Measurements from ENCODE around the gene RNLS.

DNA sequence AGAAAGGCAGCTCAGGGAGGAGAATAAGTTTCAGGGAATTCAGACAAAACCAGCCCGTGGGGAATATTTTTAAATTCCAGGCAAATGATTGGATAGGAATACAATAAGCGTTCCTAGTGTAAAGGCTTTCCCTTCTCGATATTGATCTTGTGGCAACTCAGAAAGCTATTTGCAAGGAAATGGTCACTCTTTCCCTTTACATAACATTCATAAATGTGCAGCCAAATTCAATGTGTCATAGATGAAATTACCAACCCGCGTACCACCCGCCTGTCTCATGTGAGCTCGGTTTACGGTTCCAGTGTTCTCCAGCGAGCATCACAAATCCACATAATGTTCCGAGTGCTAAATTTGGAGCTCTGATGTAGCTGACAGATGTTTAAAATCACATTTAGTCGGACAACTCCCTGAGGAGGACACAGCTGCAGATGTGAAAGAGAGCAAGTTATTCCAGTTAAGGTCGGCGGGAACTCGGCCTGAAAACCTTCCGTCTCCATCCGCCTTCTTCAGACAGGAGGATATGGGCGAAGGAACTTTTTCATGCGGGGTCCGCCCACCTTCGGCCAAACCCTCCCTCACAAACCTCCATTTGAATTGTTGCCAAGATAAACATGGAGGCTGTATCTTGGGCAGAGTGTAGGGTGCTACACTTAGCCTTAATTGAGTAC lies 327.0 kb downstream of the RNLS start:
- no peak for TF ChIP-seq TAF1 (IDR thresholded peaks at IDR 0.05; ENCODE audit: borderline replicate concordance, insufficient read depth, low read length)
- TF ChIP-seq POLR2AphosphoS5 (IDR thresholded peaks at IDR 0.05; ENCODE audit: low read depth, low read length) = no peak
- no peak for TF ChIP-seq SIN3A (IDR thresholded peaks at IDR 0.05; ENCODE audit: borderline replicate concordance, insufficient read depth, low read length)
- TF ChIP-seq, protein P1, sequence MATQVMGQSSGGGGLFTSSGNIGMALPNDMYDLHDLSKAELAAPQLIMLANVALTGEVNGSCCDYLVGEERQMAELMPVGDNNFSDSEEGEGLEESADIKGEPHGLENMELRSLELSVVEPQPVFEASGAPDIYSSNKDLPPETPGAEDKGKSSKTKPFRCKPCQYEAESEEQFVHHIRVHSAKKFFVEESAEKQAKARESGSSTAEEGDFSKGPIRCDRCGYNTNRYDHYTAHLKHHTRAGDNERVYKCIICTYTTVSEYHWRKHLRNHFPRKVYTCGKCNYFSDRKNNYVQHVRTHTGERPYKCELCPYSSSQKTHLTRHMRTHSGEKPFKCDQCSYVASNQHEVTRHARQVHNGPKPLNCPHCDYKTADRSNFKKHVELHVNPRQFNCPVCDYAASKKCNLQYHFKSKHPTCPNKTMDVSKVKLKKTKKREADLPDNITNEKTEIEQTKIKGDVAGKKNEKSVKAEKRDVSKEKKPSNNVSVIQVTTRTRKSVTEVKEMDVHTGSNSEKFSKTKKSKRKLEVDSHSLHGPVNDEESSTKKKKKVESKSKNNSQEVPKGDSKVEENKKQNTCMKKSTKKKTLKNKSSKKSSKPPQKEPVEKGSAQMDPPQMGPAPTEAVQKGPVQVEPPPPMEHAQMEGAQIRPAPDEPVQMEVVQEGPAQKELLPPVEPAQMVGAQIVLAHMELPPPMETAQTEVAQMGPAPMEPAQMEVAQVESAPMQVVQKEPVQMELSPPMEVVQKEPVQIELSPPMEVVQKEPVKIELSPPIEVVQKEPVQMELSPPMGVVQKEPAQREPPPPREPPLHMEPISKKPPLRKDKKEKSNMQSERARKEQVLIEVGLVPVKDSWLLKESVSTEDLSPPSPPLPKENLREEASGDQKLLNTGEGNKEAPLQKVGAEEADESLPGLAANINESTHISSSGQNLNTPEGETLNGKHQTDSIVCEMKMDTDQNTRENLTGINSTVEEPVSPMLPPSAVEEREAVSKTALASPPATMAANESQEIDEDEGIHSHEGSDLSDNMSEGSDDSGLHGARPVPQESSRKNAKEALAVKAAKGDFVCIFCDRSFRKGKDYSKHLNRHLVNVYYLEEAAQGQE (IDR thresholded peaks at IDR 0.05; ENCODE audit: insufficient read depth in 1 of 2, low read depth in 2 of 2, low read length in 2 of 2) = no peak

All from PFSK-1 (cell line).